ENCODE measurements around the gene CSNK1G1. TPM values are rescaled to one million over a fixed set of nuclear protein-coding genes. Genes with fewer than 3 reads are reported as not detected.
"Not testable (repeated sequence)": the region's sequence is repeated elsewhere in the genome, so short reads cannot be mapped to it uniquely, and the experiment has no call there.

Gene CSNK1G1
- polyA plus RNA-seq, 1 donor from 2014 or later = 18.9 TPM

DNA sequence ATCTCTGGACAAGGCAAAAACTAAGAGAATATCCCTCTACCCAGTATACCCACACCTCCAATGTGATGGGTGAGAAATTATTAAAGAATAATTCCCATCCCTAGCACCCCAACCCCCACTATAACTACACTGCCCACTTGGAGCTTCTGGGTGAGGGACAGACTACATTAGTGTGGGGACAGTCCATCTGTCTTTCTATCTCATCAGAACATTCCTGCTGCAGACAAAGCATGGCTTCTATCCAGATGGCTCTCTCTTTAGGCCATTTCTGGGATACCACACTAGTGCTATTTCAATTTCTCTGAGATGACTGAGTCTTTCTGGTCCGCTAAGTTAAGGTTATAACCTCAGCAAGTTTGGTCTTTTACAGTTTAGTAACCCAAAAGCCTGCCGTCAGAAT lies 6.6 kb downstream of the CSNK1G1 start:
- Histone ChIP-seq H3K4me3 (ENCODE audit: low read length) (no peak overlapping the region), H2AFZ (ENCODE audit: low read depth, low read length) (no peak overlapping the region), H4K20me1 (ENCODE audit: insufficient read depth) (no peaks in the 10 kb centered on the region), H3K9ac (ENCODE audit: low read length) (no peak overlapping the region), H3K27me3 (ENCODE audit: insufficient read depth, low read depth, low read length) (no peaks in the 10 kb centered on the region), H3K27ac (ENCODE audit: low read length) (no peak overlapping the region), H3K9me2 (ENCODE audit: insufficient read depth, low read length) (no peaks in the 10 kb centered on the region), H3F3A (ENCODE audit: insufficient read depth, low read length, poor library complexity, severe bottlenecking) (no peaks in the 10 kb centered on the region), H3K9me3 (ENCODE audit: low read length) (no peaks in the 10 kb centered on the region), H3K4me2 (ENCODE audit: low read length) (no peak overlapping the region), H3K79me2 (replicated peaks; ENCODE audit: insufficient read depth, low read length) (peaks cover 29% of the 10 kb centered on the region), H3K36me3 (ENCODE audit: insufficient read depth, low read length) (no peaks in the 10 kb centered on the region)
- TF ChIP-seq EP300 (conservative IDR thresholded peaks at IDR 0.05; ENCODE audit: poor library complexity, severe bottlenecking) (no peak), SMC3 (conservative IDR thresholded peaks at IDR 0.05; ENCODE audit: poor library complexity) (no peak), MXI1 (conservative IDR thresholded peaks at IDR 0.05; ENCODE audit: poor library complexity, severe bottlenecking) (no peak), POLR2AphosphoS5 (IDR thresholded peaks at IDR 0.05) (no peak), TAF1 (IDR thresholded peaks at IDR 0.05; ENCODE audit: low read depth) (no peak), EZH2 (IDR thresholded peaks at IDR 0.05; ENCODE audit: borderline replicate concordance, insufficient read depth, low read length, poor library complexity, severe bottlenecking) (no peak), RAD21 (conservative IDR thresholded peaks at IDR 0.05) (no peak)
- TF ChIP-seq, protein P1, sequence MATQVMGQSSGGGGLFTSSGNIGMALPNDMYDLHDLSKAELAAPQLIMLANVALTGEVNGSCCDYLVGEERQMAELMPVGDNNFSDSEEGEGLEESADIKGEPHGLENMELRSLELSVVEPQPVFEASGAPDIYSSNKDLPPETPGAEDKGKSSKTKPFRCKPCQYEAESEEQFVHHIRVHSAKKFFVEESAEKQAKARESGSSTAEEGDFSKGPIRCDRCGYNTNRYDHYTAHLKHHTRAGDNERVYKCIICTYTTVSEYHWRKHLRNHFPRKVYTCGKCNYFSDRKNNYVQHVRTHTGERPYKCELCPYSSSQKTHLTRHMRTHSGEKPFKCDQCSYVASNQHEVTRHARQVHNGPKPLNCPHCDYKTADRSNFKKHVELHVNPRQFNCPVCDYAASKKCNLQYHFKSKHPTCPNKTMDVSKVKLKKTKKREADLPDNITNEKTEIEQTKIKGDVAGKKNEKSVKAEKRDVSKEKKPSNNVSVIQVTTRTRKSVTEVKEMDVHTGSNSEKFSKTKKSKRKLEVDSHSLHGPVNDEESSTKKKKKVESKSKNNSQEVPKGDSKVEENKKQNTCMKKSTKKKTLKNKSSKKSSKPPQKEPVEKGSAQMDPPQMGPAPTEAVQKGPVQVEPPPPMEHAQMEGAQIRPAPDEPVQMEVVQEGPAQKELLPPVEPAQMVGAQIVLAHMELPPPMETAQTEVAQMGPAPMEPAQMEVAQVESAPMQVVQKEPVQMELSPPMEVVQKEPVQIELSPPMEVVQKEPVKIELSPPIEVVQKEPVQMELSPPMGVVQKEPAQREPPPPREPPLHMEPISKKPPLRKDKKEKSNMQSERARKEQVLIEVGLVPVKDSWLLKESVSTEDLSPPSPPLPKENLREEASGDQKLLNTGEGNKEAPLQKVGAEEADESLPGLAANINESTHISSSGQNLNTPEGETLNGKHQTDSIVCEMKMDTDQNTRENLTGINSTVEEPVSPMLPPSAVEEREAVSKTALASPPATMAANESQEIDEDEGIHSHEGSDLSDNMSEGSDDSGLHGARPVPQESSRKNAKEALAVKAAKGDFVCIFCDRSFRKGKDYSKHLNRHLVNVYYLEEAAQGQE (IDR thresholded peaks at IDR 0.05; ENCODE audit: borderline replicate concordance) = no peak
- TF ChIP-seq, protein P2, sequence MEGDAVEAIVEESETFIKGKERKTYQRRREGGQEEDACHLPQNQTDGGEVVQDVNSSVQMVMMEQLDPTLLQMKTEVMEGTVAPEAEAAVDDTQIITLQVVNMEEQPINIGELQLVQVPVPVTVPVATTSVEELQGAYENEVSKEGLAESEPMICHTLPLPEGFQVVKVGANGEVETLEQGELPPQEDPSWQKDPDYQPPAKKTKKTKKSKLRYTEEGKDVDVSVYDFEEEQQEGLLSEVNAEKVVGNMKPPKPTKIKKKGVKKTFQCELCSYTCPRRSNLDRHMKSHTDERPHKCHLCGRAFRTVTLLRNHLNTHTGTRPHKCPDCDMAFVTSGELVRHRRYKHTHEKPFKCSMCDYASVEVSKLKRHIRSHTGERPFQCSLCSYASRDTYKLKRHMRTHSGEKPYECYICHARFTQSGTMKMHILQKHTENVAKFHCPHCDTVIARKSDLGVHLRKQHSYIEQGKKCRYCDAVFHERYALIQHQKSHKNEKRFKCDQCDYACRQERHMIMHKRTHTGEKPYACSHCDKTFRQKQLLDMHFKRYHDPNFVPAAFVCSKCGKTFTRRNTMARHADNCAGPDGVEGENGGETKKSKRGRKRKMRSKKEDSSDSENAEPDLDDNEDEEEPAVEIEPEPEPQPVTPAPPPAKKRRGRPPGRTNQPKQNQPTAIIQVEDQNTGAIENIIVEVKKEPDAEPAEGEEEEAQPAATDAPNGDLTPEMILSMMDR (IDR thresholded peaks at IDR 0.05; ENCODE audit: poor library complexity, severe bottlenecking) = no peak

DNA sequence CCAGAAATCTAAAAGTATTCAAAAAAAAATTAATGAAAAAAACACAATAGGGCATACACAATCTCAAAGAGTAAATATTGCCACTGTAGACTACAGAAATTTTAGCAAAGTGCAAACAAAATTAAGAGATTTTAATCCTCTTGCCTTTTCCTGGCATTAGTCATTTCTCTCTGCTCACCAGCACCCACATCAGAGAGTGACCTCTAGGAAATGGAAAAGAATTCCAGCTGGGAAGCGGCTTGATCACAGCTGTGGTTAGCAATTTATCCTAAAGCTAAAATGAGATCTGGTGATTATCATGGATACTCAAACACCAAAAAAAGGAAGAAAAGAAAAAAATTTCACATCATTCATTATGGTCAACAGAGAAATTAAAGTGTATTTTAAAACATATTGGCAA lies 7.5 kb downstream of the CSNK1G1 start:
- H3K9me3 ChIP-seq (ENCODE audit: low read length) = no peaks in the 10 kb centered on the region
- H3F3A ChIP-seq (ENCODE audit: insufficient read depth, low read length, poor library complexity, severe bottlenecking) = no peaks in the 10 kb centered on the region
- H3K4me3 ChIP-seq (ENCODE audit: low read length) = no peak overlapping the region
- H3K9ac ChIP-seq (ENCODE audit: low read length) = no peak overlapping the region
- H3K27me3 ChIP-seq (ENCODE audit: insufficient read depth, low read depth, low read length) = no peaks in the 10 kb centered on the region
- no peak overlapping the region for H3K27ac ChIP-seq (ENCODE audit: low read length)
- no peak overlapping the region for H3K4me2 ChIP-seq (ENCODE audit: low read length)
- no peaks in the 10 kb centered on the region for H3K36me3 ChIP-seq (ENCODE audit: insufficient read depth, low read length)
- no peaks in the 10 kb centered on the region for H4K20me1 ChIP-seq (ENCODE audit: insufficient read depth)
- peaks cover 19% of the 10 kb centered on the region for H3K79me2 ChIP-seq (replicated peaks; ENCODE audit: insufficient read depth, low read length)
- TF ChIP-seq EZH2 (IDR thresholded peaks at IDR 0.05; ENCODE audit: borderline replicate concordance, insufficient read depth, low read length, poor library complexity, severe bottlenecking) (no peak), SMC3 (conservative IDR thresholded peaks at IDR 0.05; ENCODE audit: poor library complexity) (no peak), RAD21 (conservative IDR thresholded peaks at IDR 0.05) (no peak), MXI1 (conservative IDR thresholded peaks at IDR 0.05; ENCODE audit: poor library complexity, severe bottlenecking) (no peak), TAF1 (IDR thresholded peaks at IDR 0.05; ENCODE audit: low read depth) (no peak)
- TF ChIP-seq, protein P2 (IDR thresholded peaks at IDR 0.05; ENCODE audit: poor library complexity, severe bottlenecking) = no peak
- TF ChIP-seq, protein P1 (IDR thresholded peaks at IDR 0.05; ENCODE audit: borderline replicate concordance) = no peak
- no peaks in the 10 kb centered on the region for H3K9me2 ChIP-seq (ENCODE audit: insufficient read depth, low read length)
- H2AFZ ChIP-seq (ENCODE audit: low read depth, low read length) = no peak overlapping the region

DNA sequence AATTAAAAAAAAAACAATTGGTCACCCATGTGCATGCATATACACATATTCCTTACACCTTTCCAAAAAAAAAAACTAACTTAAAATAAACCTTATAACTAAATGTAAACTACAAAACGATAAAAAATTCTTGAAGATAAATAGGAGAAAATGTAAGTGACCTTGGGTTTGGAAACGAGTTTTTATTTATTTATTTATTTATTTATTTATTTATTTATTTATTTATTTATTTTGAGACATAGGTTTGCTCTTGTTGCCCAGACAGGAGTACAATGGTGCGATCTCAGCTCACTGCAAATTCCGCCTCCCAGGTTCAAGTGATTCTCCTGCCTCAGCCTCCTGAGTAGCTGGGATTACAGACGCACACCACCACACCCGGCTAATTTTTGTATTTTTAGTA lies 9.7 kb downstream of the CSNK1G1 start:
- peaks cover 11% of the 10 kb centered on the region for H3K79me2 ChIP-seq (replicated peaks; ENCODE audit: insufficient read depth, low read length)
- H3K9me2 ChIP-seq (ENCODE audit: insufficient read depth, low read length); H3K27ac ChIP-seq (ENCODE audit: low read length); H3K4me3 ChIP-seq (ENCODE audit: low read length); H4K20me1 ChIP-seq (ENCODE audit: insufficient read depth); H3K36me3 ChIP-seq (ENCODE audit: insufficient read depth, low read length); H3K4me2 ChIP-seq (ENCODE audit: low read length); H3K9ac ChIP-seq (ENCODE audit: low read length); H3F3A ChIP-seq (ENCODE audit: insufficient read depth, low read length, poor library complexity, severe bottlenecking); H3K9me3 ChIP-seq (ENCODE audit: low read length); H3K27me3 ChIP-seq (ENCODE audit: insufficient read depth, low read depth, low read length); H2AFZ ChIP-seq (ENCODE audit: low read depth, low read length): not testable (repeated sequence)
